Astrocyte (in vitro differentiated cells and primary cell): ENCODE measurements around the gene GRAP.

ENCODE experiments used
- EZH2 ChIP-seq: IDR thresholded peaks from 2 replicates; pipeline ENCODE4 v1.6.1; 2012; ENCODE audit warnings: mild to moderate bottlenecking, low read length, inconsistent platforms; ENCODE audit not compliant: insufficient read depth
- TF ChIP-seq, protein P1 (sequence below): IDR thresholded peaks from 2 replicates; pipeline ENCODE4 v1.5.1; 2011; ENCODE audit warnings: low read depth, mild to moderate bottlenecking, inconsistent platforms, low read length, moderate library complexity; ENCODE audit not compliant: insufficient read depth

GRCh38 chr17:19022747-19023146, 24.0 kb downstream of the GRAP start:
- TF ChIP-seq, protein P1, sequence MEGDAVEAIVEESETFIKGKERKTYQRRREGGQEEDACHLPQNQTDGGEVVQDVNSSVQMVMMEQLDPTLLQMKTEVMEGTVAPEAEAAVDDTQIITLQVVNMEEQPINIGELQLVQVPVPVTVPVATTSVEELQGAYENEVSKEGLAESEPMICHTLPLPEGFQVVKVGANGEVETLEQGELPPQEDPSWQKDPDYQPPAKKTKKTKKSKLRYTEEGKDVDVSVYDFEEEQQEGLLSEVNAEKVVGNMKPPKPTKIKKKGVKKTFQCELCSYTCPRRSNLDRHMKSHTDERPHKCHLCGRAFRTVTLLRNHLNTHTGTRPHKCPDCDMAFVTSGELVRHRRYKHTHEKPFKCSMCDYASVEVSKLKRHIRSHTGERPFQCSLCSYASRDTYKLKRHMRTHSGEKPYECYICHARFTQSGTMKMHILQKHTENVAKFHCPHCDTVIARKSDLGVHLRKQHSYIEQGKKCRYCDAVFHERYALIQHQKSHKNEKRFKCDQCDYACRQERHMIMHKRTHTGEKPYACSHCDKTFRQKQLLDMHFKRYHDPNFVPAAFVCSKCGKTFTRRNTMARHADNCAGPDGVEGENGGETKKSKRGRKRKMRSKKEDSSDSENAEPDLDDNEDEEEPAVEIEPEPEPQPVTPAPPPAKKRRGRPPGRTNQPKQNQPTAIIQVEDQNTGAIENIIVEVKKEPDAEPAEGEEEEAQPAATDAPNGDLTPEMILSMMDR = no peak
- TF ChIP-seq EZH2 = no peak
